GM19099 (cell line): ENCODE data around the gene SESN1.

ENCODE experiments used
- POLR2A ChIP-seq: IDR thresholded peaks from 3 replicates; pipeline ENCODE4 v1.6.1; 2011; ENCODE audit warnings: low read depth; ENCODE audit not compliant: insufficient read length; ENCODE audit errors: extremely low read depth

SESN1 gene

DNA sequence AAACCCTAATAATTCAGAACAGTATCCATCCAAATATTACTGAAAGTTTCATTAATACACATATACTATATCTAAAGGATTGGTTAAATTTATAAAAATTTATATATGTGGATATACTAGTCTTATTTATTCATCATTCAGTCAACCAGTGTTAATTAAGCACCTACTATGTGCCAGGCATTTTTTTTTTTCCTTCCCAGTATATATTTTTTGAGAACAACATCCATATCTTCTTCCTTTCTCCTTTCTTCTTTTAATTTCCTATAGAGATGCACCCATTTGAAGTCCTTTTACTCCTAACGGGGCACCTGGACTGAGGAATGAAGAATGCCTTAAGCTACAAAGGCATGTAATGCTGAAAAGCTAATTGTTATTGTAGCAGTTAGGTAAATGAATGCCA lies 72.8 kb downstream of the SESN1 start:
- TF ChIP-seq POLR2A, result no peak

DNA sequence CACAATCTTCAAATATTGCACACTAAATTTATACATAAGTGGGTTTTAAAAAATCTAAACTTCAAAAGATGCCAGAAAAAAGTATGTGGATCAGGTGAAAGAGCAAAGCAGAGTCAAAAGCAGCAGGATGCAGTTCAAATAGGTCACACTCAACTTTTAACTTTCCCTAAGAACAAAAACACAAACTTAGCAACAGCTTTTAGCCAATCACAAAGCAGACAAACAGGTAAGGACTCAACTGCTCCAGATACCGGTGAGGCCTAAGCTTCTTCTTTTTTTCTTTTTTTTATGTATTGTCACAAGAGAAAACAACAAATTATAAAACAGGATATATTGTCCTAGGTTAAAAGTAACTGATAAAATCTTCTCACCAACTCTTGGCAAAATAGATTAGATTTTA lies 74.7 kb downstream of the SESN1 start:
- no peak for TF ChIP-seq POLR2A

DNA sequence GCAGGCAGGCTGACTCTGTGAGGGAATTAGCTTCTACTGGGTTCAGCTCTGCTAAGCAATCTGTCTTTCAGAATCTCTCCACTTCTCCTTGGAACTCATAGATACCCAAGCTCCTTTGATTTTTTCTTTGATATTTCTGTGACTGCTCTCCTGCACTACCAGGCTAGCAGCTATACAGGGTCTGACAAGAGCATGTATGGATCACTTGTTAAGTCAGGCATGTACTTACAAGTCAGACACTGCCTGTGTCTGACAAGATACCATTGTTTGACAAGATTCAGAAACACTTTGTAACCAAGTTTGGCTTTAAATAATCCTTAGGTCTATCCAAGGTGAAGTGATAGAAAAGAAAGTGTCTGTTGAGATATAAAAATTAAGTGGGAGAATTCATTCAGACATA lies 79.5 kb downstream of the SESN1 start:
- no peak for TF ChIP-seq POLR2A

DNA sequence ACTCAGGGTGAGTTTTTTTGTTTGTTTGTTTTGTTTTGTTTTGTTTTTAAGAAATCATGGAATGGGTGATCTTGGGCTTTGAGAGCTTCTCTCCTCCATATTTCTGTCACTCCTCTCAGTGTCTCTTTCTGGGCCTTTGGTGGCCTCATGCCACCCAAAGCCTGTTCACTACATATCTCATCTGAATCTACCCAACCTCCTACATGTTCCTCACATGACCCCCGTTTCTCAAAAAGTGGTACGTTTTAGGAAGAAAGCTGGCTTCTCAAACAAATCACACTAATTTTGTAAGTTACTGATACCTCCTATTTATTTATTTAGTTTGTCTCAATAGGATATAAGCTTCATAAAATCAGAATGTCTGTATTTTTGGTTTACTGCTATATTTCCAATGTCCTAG lies 80.0 kb downstream of the SESN1 start:
- no peak for TF ChIP-seq POLR2A

DNA sequence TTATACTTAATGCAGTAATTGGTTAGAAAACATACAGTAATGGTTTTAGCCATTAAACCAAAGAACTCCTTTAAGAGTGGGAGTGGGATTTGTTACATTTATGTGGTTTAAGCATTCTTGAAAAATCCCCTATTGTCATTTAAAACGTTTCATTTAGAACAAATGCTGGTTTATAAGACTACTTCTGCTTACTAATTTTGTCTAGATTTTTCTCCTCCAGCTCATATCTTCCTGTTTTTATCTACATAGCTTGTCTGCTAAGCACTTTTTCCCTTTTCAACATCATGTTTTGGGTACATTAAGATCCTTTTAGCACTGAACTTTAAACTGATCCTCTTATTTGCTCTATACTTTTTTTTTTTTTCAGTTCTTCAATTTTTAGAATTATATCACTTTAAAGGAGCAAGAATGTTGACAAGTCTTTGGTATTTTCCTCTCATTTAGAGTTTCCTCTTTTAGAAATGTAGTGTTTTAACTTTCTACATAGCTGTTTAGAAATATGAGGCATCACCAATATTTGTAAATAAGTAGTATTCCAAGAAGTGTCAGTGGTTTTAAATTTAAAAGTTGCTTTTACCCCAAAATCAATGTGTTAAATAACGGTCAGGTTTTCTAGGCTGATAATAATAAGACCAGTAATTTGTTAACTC lies 80.9 kb downstream of the SESN1 start:
- no peak for TF ChIP-seq POLR2A

DNA sequence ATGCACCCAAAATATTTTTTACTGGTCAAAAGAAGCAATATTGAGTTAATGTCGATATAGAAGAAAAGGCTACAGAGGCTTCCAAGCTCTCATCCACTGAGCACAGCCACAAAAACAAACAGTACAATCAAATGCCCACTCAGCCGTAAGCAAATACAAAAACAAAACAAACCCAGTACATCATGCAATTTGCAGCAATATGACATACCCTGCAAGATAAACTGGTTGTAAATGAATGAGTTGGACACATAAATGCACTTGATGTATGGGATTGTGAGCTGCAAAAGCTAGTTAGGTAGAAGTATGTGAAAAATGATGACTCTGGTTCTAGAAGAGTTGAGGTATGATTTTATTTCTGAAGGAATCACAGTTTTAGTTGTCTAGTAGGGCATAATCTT lies 83.9 kb downstream of the SESN1 start:
- no peak for TF ChIP-seq POLR2A

DNA sequence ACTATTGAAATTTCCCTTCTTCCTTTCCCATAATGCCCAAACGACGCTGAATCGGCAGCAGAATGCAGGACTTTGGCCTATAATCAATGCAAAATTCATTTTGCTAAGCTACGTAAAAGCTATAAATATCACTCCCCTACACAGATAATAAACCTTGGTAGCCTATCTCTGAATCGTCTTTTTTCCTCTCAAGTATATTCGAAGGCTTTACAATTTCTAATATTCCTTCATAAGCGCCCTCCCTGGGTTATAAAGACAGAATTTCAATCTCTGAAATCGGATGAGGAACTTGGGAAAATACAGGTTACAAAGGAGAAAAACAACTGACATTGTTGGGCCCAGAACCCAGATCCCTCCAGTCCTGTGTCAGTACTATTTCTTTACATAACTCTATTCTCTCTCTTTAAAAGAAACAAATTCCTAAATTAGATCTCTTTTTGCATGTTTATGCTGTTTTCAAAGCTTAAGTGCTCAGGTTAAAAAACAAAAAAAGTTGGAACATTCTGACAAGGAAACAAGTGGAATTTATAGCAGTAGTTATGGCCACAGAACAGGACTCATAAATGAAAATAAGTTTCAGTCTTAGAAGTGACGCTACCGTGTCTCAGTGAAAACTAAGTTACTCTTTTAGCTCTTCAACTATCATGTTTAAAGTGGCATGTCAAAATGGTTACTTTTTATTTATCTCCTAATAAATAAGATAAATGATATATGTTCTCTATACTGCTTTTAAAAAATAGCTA lies 84.5 kb downstream of the SESN1 start:
- TF ChIP-seq POLR2A, result no peak

DNA sequence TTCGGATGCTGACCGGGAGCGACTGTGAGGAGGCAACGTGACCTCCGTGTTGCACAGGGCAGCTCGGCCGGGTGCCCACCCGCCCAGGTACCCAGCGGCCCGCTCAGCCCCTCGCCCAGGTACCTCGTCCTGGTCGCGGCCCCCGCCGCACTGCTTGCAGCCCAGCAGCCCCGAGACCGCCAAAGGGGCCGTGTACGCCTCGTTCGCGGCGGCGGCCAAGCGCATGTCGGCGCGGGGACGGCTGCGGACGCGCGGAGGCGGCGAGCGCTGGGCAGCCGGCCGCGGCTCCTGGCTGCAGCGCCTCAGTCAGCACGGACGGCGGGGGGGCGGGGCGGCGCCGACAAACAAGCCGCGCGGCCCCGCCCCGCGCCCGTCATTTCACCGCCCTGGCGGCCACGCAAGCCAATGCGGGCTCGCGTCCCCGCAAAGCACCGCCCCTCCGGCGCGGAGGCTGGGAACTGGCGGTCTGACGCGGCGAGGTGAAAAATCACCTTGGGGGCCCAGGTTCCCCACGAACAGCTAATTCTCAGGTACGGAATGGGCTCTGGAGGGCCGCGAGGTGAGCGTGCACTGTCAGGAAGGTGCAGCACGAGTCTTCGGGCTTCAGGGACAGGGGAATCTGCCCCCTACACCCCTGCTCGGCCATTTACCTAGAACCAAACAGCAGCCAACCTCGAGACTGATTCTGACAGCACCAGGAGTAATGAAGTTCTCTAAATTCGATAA lies 85.2 kb downstream of the SESN1 start:
- no peak for TF ChIP-seq POLR2A

DNA sequence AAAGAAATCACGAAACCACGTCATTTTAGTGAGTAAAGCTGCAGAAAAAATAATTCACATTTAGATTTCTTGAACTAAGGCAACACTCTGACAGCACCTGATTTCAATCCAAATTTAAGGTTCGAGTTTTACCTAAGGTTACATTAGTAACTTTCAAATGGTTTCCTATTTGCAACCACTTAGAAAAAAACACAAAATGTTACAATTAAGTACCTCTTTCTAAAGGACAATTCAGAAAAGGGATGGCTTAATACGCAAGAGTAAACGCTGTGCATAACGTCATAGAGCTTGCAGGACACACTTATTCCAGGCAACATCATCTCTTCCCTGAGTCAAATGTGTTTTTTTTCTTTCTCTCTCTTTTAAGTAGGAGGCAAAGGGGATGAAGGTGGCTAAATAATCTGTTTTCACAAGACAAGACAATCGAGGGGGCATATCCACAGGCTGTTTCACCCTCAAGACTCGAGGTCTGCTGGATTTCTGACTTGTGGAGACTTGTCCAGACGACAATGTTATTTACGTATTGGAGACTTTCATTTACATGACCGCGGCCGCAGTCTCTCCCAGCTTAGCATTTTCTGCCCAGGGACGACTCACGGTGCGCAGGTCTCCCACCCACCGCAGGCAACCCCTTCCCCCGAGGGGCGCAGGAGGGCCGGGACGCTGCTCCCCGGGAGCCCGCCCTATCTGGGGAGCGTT lies 86.0 kb downstream of the SESN1 start:
- no peak for TF ChIP-seq POLR2A

DNA sequence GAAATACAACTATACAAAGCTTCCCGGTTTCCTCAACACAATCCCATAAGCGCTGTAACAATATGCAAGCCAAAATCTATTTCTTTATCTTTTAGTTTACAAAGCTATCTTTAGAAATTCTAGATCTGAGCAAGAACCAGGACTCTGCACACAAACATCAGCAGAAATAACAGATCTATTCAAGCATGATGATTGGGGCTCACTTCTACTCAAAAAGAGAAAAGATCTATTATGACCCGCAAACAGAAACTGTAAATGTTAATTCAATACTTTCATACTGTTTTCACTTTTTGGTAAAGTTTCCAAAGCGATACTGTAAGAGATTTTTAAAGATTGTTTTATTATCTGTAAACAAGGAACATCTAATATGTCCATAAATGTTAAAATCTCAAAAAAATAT lies 86.6 kb downstream of the SESN1 start:
- TF ChIP-seq POLR2A, result no peak

DNA sequence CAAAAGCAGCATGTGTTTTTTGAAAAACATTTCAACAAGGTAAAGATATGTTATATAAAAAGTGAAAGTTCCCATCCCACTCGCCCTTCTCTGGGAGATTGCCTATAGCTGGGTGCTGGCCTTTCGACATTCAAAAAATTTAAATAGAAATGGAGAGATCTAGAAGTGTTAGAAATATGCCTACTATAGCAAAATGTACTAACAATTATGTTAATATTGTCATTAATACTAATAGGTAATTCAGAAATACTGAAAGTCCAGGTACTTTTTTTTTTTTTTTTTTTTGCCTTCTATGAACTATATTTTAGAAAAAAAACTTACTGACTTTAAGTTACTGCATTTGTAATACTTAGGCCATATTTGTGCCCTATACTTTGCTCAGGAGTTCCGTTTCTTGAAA lies 87.1 kb downstream of the SESN1 start:
- no peak for TF ChIP-seq POLR2A

DNA sequence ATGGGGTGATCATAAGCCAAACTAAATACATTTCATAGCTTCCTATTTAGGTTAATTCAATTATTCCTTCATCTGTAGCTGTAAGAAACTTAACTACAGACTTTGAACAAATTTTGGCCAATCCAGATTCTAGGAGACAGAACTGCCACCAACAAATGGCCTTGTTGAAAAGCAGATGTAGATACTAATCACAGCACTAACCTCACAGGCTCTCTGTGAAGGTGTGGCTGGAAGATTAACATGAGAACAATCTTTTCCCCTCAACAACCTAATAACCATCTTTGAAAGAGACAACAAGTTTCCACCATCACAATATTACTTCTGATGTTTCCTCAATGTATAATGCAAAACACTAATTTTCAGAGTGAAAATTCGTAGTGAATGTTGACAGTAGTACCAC lies 87.8 kb downstream of the SESN1 start:
- no peak for TF ChIP-seq POLR2A

DNA sequence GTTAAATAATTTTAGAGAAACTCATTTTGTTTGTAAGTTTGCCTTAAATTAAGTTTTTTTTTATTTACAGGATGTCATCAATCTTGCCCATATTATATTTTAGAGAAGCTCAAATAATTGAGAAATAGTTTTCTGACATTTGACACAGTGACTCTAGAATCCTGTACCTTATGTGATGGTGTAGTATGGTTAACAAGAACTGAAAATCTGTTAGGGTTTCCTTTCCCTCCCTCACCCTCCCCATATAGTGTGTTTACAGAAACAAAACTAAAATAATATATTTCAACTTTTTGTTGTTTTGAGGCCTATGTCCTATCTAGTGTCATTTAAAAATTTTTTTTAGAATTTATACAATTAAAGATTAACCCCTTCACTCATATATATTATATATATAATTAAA lies 91.8 kb downstream of the SESN1 start:
- no peak for TF ChIP-seq POLR2A

DNA sequence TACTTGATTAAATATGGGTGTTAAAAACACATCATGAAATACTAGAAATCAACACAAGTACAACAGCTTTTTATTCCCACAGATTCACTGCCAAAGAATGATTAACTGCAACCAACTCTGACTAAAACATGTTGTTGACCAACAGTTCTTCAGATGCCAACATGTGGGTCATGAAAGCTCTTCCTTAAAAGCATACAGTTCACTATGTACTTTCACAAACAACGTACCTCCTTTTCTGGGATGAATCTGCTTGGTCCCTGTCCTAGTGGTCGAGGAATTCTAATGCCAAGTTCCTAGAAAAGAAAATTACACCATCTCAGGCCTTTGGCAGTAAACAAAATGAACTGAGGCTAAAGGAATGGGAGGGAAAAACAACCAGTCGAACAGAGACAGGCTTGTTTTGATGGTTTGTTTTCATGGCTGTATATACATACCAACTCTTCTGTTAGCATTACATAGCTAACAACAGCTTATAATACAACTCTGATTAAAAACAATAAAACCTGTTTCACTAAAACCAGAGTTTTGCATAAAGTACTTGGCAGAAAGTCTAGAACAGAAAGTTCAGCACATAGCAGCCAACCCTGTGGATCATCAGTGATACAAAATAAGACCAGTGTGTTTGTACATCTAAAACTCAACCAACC lies 92.5 kb downstream of the SESN1 start:
- TF ChIP-seq POLR2A, result no peak
